Activated CD4-positive, alpha-beta memory T cell treated with anti-CD3 and anti-CD28 coated beads for 36 hours (primary cell): ENCODE data around the gene SMPD1. TPM values are rescaled to one million over a fixed set of nuclear protein-coding genes. Genes with fewer than 3 reads are reported as not detected.

Experiments
- CTCF ChIA-PET: fragments of 350-600 bp; sonication (Branson Sonifier 250); formaldehyde crosslinking; loops from one replicate; lab custom pipeline; 2021; ENCODE audit warnings: antibody characterized with exemption, inconsistent platforms; lab: Charles Lee
- POLR2A ChIA-PET: fragments of 350-600 bp; sonication (Branson Sonifier 250); formaldehyde crosslinking; loops from one replicate; lab custom pipeline; 2021; ENCODE audit warnings: antibody characterized with exemption; lab: Charles Lee
- DNase-seq: peaks from one replicate; pipeline ENCODE4 v3.0.0-alpha.2; 2020
- H3K27ac Mint-ChIP-seq: one replicate; pipeline ENCODE4 v1.8.0; 2021; ENCODE audit warnings: mixed read lengths
- H3K27me3 Mint-ChIP-seq: one replicate; pipeline ENCODE4 v1.8.0; 2021; ENCODE audit warnings: mixed read lengths
- H3K36me3 Mint-ChIP-seq: one replicate; pipeline ENCODE4 v1.8.0; 2021; ENCODE audit warnings: mixed read lengths
- H3K4me1 Mint-ChIP-seq: one replicate; pipeline ENCODE4 v1.8.0; 2021; ENCODE audit warnings: low read depth, mixed read lengths
- H3K4me3 Mint-ChIP-seq: one replicate; pipeline ENCODE4 v1.8.0; 2021; ENCODE audit warnings: mild to moderate bottlenecking, mixed read lengths
- H3K9me3 Mint-ChIP-seq: one replicate; pipeline ENCODE4 v1.8.0; 2021; ENCODE audit warnings: mixed read lengths
- intact Hi-C: fragments of 100-400 bp; cut with micrococcal nuclease; formaldehyde crosslinking; loops from one replicate; pipeline ENCODE4 v1.15.1; 2023
- total RNA-seq, 2 experiments: library from RNA; stranded (reverse); gene quantifications; one replicate each; pipeline ENCODE4 v1.2.3, GENCODE V29; 2021

Gene SMPD1
- total RNA-seq, 2 experiments from 2014 or later, result 23.4 to 23.8 TPM

- CTCF ChIA-PET, result interaction anchor here (0.9 to 3.9 kb wide), 8 partner anchors 12 to 42 kb away, joined by 3 to 36 read pairs (median 10); partner anchors contain the start of gene SMPD1
These were observed 11.8 kb downstream of the SMPD1 start for GRCh38 chr11:6402061-6402470.

GRCh38 chr11:6402561-6402981 is 12.3 kb downstream of the SMPD1 start:
- peak overlapping the region; percentile 55 for H3K4me3 Mint-ChIP-seq
- POLR2A ChIA-PET, result interaction anchor here (1.0 to 5.5 kb wide), 8 partner anchors 9 to 201 kb away, joined by 3 to 51 read pairs (median 8); partner anchors contain the start of genes APBB1, ILK and SMPD1
- DNase-seq, result peak; percentile 88
- no peaks in the 10 kb centered on the region for H3K9me3 Mint-ChIP-seq
- H3K36me3 Mint-ChIP-seq, result peaks cover 17% of the 10 kb centered on the region
- peak overlapping the region; percentile 90 for H3K27ac Mint-ChIP-seq
- H3K27me3 Mint-ChIP-seq, result no peaks in the 10 kb centered on the region
- intact Hi-C loops, result loop anchor here (1.0 kb wide), 3 partner anchors 12 to 41 kb away; partner anchors contain the start of gene SMPD1
- peaks cover 71% of the 10 kb centered on the region for H3K4me1 Mint-ChIP-seq
- CTCF ChIA-PET, result interaction anchor here (0.9 to 3.9 kb wide), 8 partner anchors 11 to 41 kb away, joined by 3 to 36 read pairs (median 10); partner anchors contain the start of gene SMPD1

More at GRCh38 chr11:6402061-6402470, 11.8 kb downstream of the SMPD1 start:
- POLR2A ChIA-PET, result interaction anchor here (1.0 to 5.5 kb wide), 7 partner anchors 9 to 202 kb away, joined by 3 to 51 read pairs (median 10); partner anchors contain the start of genes APBB1, ILK and SMPD1
- H3K27me3 Mint-ChIP-seq, result no peaks in the 10 kb centered on the region
- peaks cover 20% of the 10 kb centered on the region for H3K36me3 Mint-ChIP-seq
- no peaks in the 10 kb centered on the region for H3K9me3 Mint-ChIP-seq
- H3K4me1 Mint-ChIP-seq, result peaks cover 69% of the 10 kb centered on the region
- peak overlapping the region; percentile 55 for H3K4me3 Mint-ChIP-seq
- peak; percentile 68 for DNase-seq
- intact Hi-C loops, result loop anchor here (1.0 kb wide), 3 partner anchors 12 to 41 kb away; partner anchors contain the start of gene SMPD1
- H3K27ac Mint-ChIP-seq, result peak overlapping the region; percentile 90

- Mint-ChIP-seq H3K9me3 (no peaks in the 10 kb centered on the region), H3K27me3 (no peaks in the 10 kb centered on the region), H3K36me3 (peaks cover 15% of the 10 kb centered on the region), H3K27ac (peak overlapping the region; percentile 90), H3K4me1 (peaks cover 75% of the 10 kb centered on the region), H3K4me3 (no peak overlapping the region)
- no peak for DNase-seq
- ChIA-PET POLR2A (interaction anchor here (1.1 to 5.5 kb wide), 5 partner anchors 10 to 79 kb away, joined by 3 to 51 read pairs (median 12); partner anchors contain the start of genes APBB1 and SMPD1), CTCF (interaction anchor here (1.2 to 3.9 kb wide), 5 partner anchors 12 to 41 kb away, joined by 3 to 36 read pairs (median 11); no protein-coding TSS in a partner anchor)
- intact Hi-C loops, result no loop called here
These were observed 13.3 kb downstream of the SMPD1 start for GRCh38 chr11:6403539-6403938.

- DNase-seq, result peak; percentile 56
- intact Hi-C loops, result no loop called here
- peak overlapping the region; percentile 23 for H3K27ac Mint-ChIP-seq
- H3K27me3 Mint-ChIP-seq, result no peaks in the 10 kb centered on the region
- peaks cover 74% of the 10 kb centered on the region for H3K4me1 Mint-ChIP-seq
- no peak overlapping the region for H3K4me3 Mint-ChIP-seq
- peaks cover 17% of the 10 kb centered on the region for H3K36me3 Mint-ChIP-seq
- ChIA-PET CTCF (interaction anchor here (0.6 to 2.8 kb wide), 4 partner anchors 12 to 41 kb away, joined by 3 to 18 read pairs (median 6); no protein-coding TSS in a partner anchor), POLR2A (interaction anchor here (0.9 to 1.4 kb wide), 2 partner anchors 9 to 11 kb away, joined by 3 to 5 read pairs; no protein-coding TSS in a partner anchor)
- no peaks in the 10 kb centered on the region for H3K9me3 Mint-ChIP-seq
These were observed 14.2 kb downstream of the SMPD1 start for GRCh38 chr11:6404342-6405051.

GRCh38 chr11:6405052-6405667 is 14.9 kb downstream of the SMPD1 start:
- peaks cover 74% of the 10 kb centered on the region for H3K4me1 Mint-ChIP-seq
- H3K4me3 Mint-ChIP-seq, result no peak overlapping the region
- no peaks in the 10 kb centered on the region for H3K27me3 Mint-ChIP-seq
- no peak for DNase-seq
- CTCF ChIA-PET, result interaction anchor here (0.8 to 2.7 kb wide), 3 partner anchors 12 to 39 kb away, joined by 3 to 8 read pairs (median 8); no protein-coding TSS in a partner anchor
- intact Hi-C loops, result no loop called here
- H3K36me3 Mint-ChIP-seq, result peaks cover 18% of the 10 kb centered on the region
- POLR2A ChIA-PET, result interaction anchor here (0.9 to 1.4 kb wide), 2 partner anchors 9 to 12 kb away, joined by 3 to 5 read pairs; no protein-coding TSS in a partner anchor
- no peaks in the 10 kb centered on the region for H3K9me3 Mint-ChIP-seq
- no peak overlapping the region for H3K27ac Mint-ChIP-seq

GRCh38 chr11:6405846-6406245 is 15.6 kb downstream of the SMPD1 start:
- intact Hi-C loops, result no loop called here
- Mint-ChIP-seq H3K4me1 (peaks cover 71% of the 10 kb centered on the region), H3K27me3 (no peaks in the 10 kb centered on the region), H3K9me3 (no peaks in the 10 kb centered on the region), H3K4me3 (no peak overlapping the region), H3K36me3 (peaks cover 14% of the 10 kb centered on the region), H3K27ac (no peak overlapping the region)
- ChIA-PET CTCF (interaction anchor here (1.5 to 2.7 kb wide), 2 partner anchors 27 to 38 kb away, joined by 8 read pairs; no protein-coding TSS in a partner anchor), POLR2A (interaction anchor here (0.5 kb wide), 1 partner anchor 30 kb away, joined by 3 read pairs; no protein-coding TSS in a partner anchor)
- no peak for DNase-seq

GRCh38 chr11:6406370-6406769 is 16.1 kb downstream of the SMPD1 start:
- Mint-ChIP-seq H3K4me1 (peaks cover 66% of the 10 kb centered on the region), H3K27me3 (no peaks in the 10 kb centered on the region), H3K36me3 (peaks cover 10% of the 10 kb centered on the region), H3K27ac (peak overlapping the region; percentile 39), H3K9me3 (no peaks in the 10 kb centered on the region), H3K4me3 (no peak overlapping the region)
- intact Hi-C loops, result no loop called here
- no peak for DNase-seq
- ChIA-PET CTCF (interaction anchor here (1.4 to 2.7 kb wide), 2 partner anchors 27 to 37 kb away, joined by 5 to 8 read pairs; no protein-coding TSS in a partner anchor), POLR2A (interaction anchor here (0.5 kb wide), 1 partner anchor 30 kb away, joined by 3 read pairs; no protein-coding TSS in a partner anchor)

- Mint-ChIP-seq H3K4me1 (peaks cover 36% of the 10 kb centered on the region), H3K9me3 (no peaks in the 10 kb centered on the region), H3K36me3 (peaks cover 10% of the 10 kb centered on the region), H3K4me3 (no peak overlapping the region), H3K27ac (no peak overlapping the region), H3K27me3 (no peaks in the 10 kb centered on the region)
- DNase-seq, result no peak
- intact Hi-C loops, result loop anchor here (10.0 kb wide), 1 partner anchor 274 kb away; the partner anchor contains the start of gene MRPL17
- ChIA-PET CTCF (interaction anchor here (0.6 to 1.5 kb wide), 4 partner anchors 32 to 120 kb away, joined by 3 to 6 read pairs (median 3); no protein-coding TSS in a partner anchor), POLR2A (interaction anchor here (1.1 to 2.0 kb wide), 3 partner anchors 8 to 21 kb away, joined by 3 to 10 read pairs (median 4); partner anchors contain the start of genes APBB1 and SMPD1)
These were observed 20.6 kb downstream of the SMPD1 start for GRCh38 chr11:6410695-6411430.

- POLR2A ChIA-PET, result interaction anchor here (0.6 to 2.0 kb wide), 4 partner anchors 8 to 116 kb away, joined by 3 to 10 read pairs (median 4); partner anchors contain the start of genes APBB1 and SMPD1
- H3K4me3 Mint-ChIP-seq, result no peak overlapping the region
- H3K27ac Mint-ChIP-seq, result no peak overlapping the region
- no peak for DNase-seq
- CTCF ChIA-PET, result interaction anchor here (0.6 to 1.5 kb wide), 3 partner anchors 31 to 98 kb away, joined by 3 to 6 read pairs (median 3); no protein-coding TSS in a partner anchor
- intact Hi-C loops, result loop anchor here (10.0 kb wide), 1 partner anchor 273 kb away; the partner anchor contains the start of gene MRPL17
- H3K9me3 Mint-ChIP-seq, result no peaks in the 10 kb centered on the region
- H3K27me3 Mint-ChIP-seq, result no peaks in the 10 kb centered on the region
- peaks cover 10% of the 10 kb centered on the region for H3K36me3 Mint-ChIP-seq
- H3K4me1 Mint-ChIP-seq, result peaks cover 28% of the 10 kb centered on the region
These were observed 21.3 kb downstream of the SMPD1 start for GRCh38 chr11:6411594-6412031.

GRCh38 chr11:6413791-6414201 is 23.5 kb downstream of the SMPD1 start:
- intact Hi-C loops, result loop anchor here (1.0 to 10.0 kb wide), 3 partner anchors 23 to 271 kb away; partner anchors contain the start of genes MRPL17 and SMPD1
- H3K4me1 Mint-ChIP-seq, result peaks cover 15% of the 10 kb centered on the region
- peak; percentile 84 for DNase-seq
- POLR2A ChIA-PET, result interaction anchor here (1.0 to 3.4 kb wide), 5 partner anchors 9 to 60 kb away, joined by 3 to 18 read pairs (median 5); partner anchors contain the start of genes SMPD1 and TRIM3
- H3K27ac Mint-ChIP-seq, result no peak overlapping the region
- CTCF ChIA-PET, result interaction anchor here (0.6 to 1.5 kb wide), 8 partner anchors 11 to 269 kb away, joined by 3 to 12 read pairs (median 4); partner anchors contain the start of genes MRPL17 and SMPD1
- no peaks in the 10 kb centered on the region for H3K9me3 Mint-ChIP-seq
- H3K4me3 Mint-ChIP-seq, result no peak overlapping the region
- H3K27me3 Mint-ChIP-seq, result no peaks in the 10 kb centered on the region
- peaks cover 7% of the 10 kb centered on the region for H3K36me3 Mint-ChIP-seq
